OCI-LY3 (cell line): ENCODE measurements around the gene LYST.

Experiments
- CTCF ChIP-seq: fragments of 200-600, 300-600 bp; sonication (generic); IDR thresholded peaks from 2 replicates; pipeline ENCODE4 v1.5.1; 2014; ENCODE audit warnings: antibody characterized with exemption, low read length, low read depth
- EZH2phosphoT487 ChIP-seq: fragments of 200-600 bp; shearing (Covaris generic); IDR thresholded peaks from 2 replicates; pipeline ENCODE4 v1.6.1; 2018; ENCODE audit warnings: antibody characterized with exemption, mixed run types, low read depth

GRCh38 chr1:235644693-235645305 lies 221.9 kb downstream of the LYST start:
- no peak for TF ChIP-seq CTCF
- TF ChIP-seq EZH2phosphoT487, result no peak
